ENCODE measurements around the gene TMCC2.

Gene TMCC2

GRCh38 chr1:205260948-205261732 is 33.4 kb downstream of the TMCC2 start:
- DNase-seq (ENCODE audit: low read depth): peak; percentile 85

GRCh38 chr1:205261946-205262691 is 34.4 kb downstream of the TMCC2 start:
- peak; percentile 73 for DNase-seq (ENCODE audit: low read depth)

- DNase-seq (ENCODE audit: low read depth): peak; percentile 41
Measured at GRCh38 chr1:205262731-205263171, 35.0 kb downstream of the TMCC2 start.

GRCh38 chr1:205263580-205264190 is 35.9 kb downstream of the TMCC2 start:
- peak; percentile 61 for DNase-seq (ENCODE audit: low read depth)

DNA sequence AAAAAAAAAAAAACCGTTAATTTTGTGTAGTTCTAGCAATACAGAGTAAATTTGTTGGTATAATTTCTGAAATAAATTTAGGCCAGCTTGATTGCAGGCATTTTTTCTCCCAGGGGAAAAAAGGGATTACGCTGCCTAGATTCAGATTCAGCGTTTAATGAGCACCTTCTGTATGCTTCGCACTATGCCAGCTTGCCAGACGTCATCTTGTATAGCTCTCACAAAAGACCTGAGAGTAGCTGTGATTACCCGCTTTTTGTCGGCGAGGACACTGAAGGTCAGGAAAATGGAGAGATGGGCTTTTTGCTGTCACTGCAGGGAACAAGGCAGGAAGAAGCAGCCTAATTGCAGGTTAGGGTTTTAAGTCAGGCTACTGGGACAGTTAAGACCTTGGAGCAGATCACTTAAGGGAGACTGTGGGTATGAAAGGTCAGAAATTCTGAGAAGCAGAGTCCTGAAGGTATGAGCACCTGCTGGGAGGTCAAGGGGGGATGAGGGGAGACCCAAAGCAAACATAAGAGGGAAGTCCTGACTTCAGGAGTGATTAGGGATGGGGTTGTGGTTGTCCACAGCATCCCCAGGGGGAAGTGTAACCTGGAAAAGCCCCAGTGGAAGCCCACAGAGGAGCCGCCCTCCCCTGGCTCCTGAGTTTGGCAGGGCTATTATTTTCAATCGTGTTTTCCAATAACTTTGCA is 39.0 kb downstream of the TMCC2 start:
- DNase-seq (ENCODE audit: low read depth): no peak

DNA sequence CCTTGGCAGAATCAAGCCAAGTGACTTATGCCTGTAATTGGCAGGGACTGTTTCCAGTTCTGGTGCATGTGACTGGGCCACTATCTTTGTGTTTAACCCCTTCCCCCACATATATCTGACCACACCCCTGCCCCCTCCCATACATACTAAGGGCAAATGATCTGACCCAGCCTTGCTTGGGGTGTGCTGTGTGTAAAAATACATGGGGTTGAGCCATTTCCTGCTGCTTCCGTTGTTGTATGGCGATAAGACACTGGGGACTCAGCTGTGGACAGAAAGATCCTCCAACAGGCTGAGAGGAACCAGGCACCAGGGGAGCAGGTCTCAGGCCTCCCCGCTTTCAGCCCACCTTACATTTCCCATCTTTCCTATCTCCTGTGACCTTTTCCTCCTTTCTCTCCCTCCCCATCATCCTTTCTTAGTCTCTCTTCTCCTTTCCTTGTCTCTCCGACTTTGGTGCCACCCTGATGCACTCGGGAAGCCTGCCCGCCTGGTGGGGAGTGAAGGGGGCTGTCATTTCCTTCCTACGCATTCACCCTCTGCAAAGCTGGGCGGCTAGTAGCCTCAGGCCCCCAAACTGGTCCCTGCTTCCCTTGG is 39.7 kb downstream of the TMCC2 start:
- no peak for DNase-seq (ENCODE audit: low read depth)

- no peak for DNase-seq (ENCODE audit: low read depth)
Measured at GRCh38 chr1:205268846-205269680, 41.3 kb downstream of the TMCC2 start.

GRCh38 chr1:205269711-205270110 is 42.0 kb downstream of the TMCC2 start:
- no peak for DNase-seq (ENCODE audit: low read depth)

DNA sequence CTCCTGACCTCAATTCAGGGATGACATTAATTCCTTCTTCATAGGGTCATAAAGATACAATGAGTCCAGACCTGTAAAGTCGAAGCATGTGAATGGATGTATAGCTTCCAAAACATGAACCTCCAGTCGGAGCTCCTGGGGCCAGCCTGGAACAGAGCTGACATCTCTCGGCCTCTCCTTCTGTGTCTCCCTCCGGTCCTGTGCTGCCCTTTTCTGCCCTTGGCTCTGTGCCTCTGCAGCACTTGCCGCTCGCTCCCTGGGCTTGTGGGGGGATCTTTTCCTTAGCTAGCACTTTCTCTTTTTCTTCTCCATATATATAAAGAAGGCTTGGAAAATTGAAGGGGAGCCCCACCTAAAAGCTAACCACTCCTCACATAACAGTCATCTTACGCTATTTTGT is 42.5 kb downstream of the TMCC2 start:
- no peak for DNase-seq (ENCODE audit: low read depth)

DNA sequence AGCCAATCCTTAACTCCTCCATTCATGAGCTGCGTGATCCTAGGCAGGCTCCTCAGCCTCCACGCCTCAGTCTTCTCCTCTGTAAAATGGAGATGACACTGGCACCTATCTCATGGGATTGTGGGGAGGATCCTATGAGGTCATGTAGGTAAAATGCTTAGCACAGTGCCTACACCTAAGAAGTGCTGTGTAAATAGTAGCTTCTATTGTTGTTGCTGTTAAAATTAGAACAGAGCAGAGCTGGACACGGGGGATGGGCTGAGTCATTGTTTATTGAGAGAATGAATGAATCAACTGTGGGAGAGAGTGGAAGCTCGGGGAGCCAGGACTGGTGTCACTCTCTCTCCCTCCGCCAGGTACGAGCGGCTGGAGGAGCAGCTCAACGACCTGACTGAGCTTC is 43.0 kb downstream of the TMCC2 start:
- DNase-seq (ENCODE audit: low read depth): peak; percentile 47

GRCh38 chr1:205271277-205271676 is 43.5 kb downstream of the TMCC2 start:
- DNase-seq (ENCODE audit: low read depth): no peak

- no peak for DNase-seq (ENCODE audit: low read depth)
Measured at GRCh38 chr1:205271745-205272144, 44.0 kb downstream of the TMCC2 start.

DNA sequence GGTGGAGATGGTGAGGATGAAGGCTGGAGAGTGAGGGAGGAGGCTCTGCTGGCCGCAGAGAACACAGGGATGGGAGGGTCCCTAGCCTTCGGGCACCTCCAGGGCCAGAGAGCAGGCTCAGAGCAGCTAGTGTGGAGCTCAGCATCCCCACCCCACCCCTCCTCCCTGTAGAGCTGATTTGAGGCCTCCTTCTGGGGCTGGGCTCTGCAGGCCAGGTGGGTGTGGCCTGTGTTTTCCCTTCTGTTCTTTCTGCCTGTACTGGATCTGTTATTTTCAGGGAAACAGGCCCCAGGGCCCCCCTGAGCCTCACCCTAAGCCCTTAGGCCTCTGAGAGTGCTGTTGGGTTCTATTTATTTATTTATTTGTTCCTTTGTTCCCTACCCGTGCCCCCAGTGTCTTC is 44.8 kb downstream of the TMCC2 start:
- DNase-seq (ENCODE audit: low read depth): no peak

GRCh38 chr1:205273551-205273982 is 45.8 kb downstream of the TMCC2 start:
- DNase-seq (ENCODE audit: low read depth): peak; percentile 68

DNA sequence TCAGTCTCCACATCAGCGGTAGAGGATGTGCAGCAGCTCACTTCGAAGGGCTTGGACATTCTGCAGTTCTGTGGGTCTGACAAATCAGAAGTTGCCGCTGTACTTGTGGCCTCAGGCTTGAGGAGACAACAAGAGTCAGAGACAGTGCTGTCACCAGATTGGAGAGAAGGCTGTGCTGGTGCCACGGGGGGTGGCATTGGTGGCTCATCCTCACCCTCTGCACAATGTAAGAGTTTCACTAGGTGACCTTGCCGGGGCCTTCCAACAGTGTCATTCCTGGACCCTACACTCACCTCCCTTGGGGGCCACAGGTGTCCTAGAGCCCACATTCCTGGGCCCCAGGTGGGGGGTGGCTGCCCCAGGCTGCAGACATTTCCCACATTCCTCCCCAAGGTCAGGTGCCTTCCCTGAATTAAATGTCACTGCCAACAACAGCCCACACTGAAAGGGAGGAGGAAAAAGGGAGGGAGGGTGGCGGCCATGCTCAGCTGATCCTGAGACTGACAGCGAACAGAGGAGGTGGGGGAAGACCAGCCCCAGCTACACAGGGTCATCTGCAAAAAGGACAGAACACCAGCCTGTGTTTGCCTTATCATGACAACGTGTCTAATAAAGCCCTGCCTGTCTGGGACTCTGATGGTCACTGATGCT is 46.4 kb downstream of the TMCC2 start:
- no peak for DNase-seq (ENCODE audit: low read depth)

- DNase-seq (ENCODE audit: low read depth): no peak
Measured at GRCh38 chr1:205275133-205275532, 47.4 kb downstream of the TMCC2 start.

- no peak for DNase-seq (ENCODE audit: low read depth)
Measured at GRCh38 chr1:205275916-205276688, 48.4 kb downstream of the TMCC2 start.

DNA sequence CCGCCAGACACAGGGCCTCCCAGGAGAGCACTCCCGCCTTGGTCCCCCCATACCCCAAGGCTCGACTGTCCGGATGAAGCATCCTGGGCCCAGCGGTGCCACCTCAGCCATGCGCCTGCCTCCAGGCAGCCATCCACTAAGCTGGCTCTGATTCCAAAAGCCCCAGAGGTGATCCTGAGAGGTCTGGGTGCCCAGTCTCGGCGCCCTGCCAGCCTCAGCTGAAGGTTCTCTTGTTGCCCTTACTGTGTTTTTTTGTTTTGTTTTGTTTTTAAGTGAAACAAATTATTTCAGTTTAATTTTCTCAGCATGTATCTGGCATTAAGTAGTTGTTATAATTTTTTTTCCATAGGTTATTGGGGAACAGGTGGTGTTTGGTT is 48.9 kb downstream of the TMCC2 start:
- no peak for DNase-seq (ENCODE audit: low read depth)

GRCh38 chr1:205279986-205280385 is 52.2 kb downstream of the TMCC2 start:
- no peak for DNase-seq (ENCODE audit: low read depth)
